OCI-LY1 (cell line): ENCODE measurements around the gene MDM1.

Source experiments
- H2AFZ ChIP-seq: fragments of 200-600 bp; sonication (generic), shearing (Covaris generic); 2 replicates; pipeline ENCODE4 v1.6.0; 2014; ENCODE audit warnings: antibody characterized with exemption, mild to moderate bottlenecking, low read length
- H3F3A ChIP-seq: fragments of 200-600 bp; sonication (generic), shearing (Covaris generic); 2 replicates; pipeline ENCODE4 v1.6.0; 2014; ENCODE audit warnings: mild to moderate bottlenecking, antibody characterized with exemption, low read length, moderate library complexity; ENCODE audit not compliant: insufficient read depth
- H3K27ac ChIP-seq: fragments of 200-600 bp; sonication (generic); 2 replicates; pipeline ENCODE4 v1.5.1; 2014; ENCODE audit warnings: low read length, mixed run types, mild to moderate bottlenecking, low read depth; ENCODE audit not compliant: poor library complexity, severe bottlenecking
- H3K27me3 ChIP-seq: fragments of 200-600 bp; sonication (generic); 2 replicates; pipeline ENCODE4 v1.6.0; 2014; ENCODE audit warnings: antibody characterized with exemption, mild to moderate bottlenecking, low read length, moderate library complexity; ENCODE audit not compliant: insufficient read depth
- H3K36me3 ChIP-seq: fragments of 200-600 bp; sonication (generic); 2 replicates; pipeline ENCODE4 v1.6.1; 2014; ENCODE audit warnings: mild to moderate bottlenecking, antibody characterized with exemption, low read length, moderate library complexity, mixed read lengths; ENCODE audit not compliant: insufficient read depth
- H3K4me1 ChIP-seq: fragments of 200-600 bp; sonication (generic); 2 replicates; pipeline ENCODE4 v1.5.1; 2014; ENCODE audit warnings: mild to moderate bottlenecking, low read length, moderate library complexity; ENCODE audit not compliant: insufficient read depth, severe bottlenecking
- H3K4me2 ChIP-seq: fragments of 200-600 bp; sonication (generic), shearing (Covaris generic); 2 replicates; pipeline ENCODE4 v1.6.1; 2014; ENCODE audit warnings: low read length
- H3K4me3 ChIP-seq: fragments of 200-600 bp; sonication (generic); 2 replicates; pipeline ENCODE4 v1.5.1; 2014; ENCODE audit warnings: low read length, low read depth, mild to moderate bottlenecking, mixed read lengths; ENCODE audit not compliant: poor library complexity, severe bottlenecking
- H3K79me2 ChIP-seq: fragments of 200-600 bp; shearing (Covaris generic); 2 replicates; pipeline ENCODE4 v1.6.1; 2016; ENCODE audit warnings: mixed run types, low read length, mixed read lengths; ENCODE audit not compliant: insufficient read depth
- H3K9ac ChIP-seq: fragments of 200-600 bp; sonication (generic), shearing (Covaris generic); 2 replicates; pipeline ENCODE4 v1.6.1; 2014; ENCODE audit warnings: mild to moderate bottlenecking, low read length, mixed read lengths
- H3K9me2 ChIP-seq: fragments of 200-600 bp; sonication (generic), shearing (Covaris generic); 2 replicates; pipeline ENCODE4 v1.6.1; 2014; ENCODE audit warnings: low read depth, mild to moderate bottlenecking, low read length, mixed read lengths
- H3K9me3 ChIP-seq: fragments of 200-600 bp; shearing (Covaris generic); 2 replicates; pipeline ENCODE4 v1.6.1; 2014; ENCODE audit warnings: low read length, mixed read lengths
- H4K20me1 ChIP-seq: fragments of 200-600 bp; sonication (generic), shearing (Covaris generic); 2 replicates; pipeline ENCODE4 v1.6.0; 2016; ENCODE audit warnings: mild to moderate bottlenecking, low read length; ENCODE audit not compliant: insufficient read depth
- CTCF ChIP-seq: fragments of 200-600 bp; sonication (generic), shearing (Covaris generic); IDR thresholded peaks from 2 replicates; pipeline ENCODE4 v1.5.1; 2017; ENCODE audit warnings: mild to moderate bottlenecking, antibody characterized with exemption, low read length, moderate library complexity, mixed read lengths
- EZH2 ChIP-seq: fragments of 200-600 bp; sonication (generic), shearing (Covaris generic); IDR thresholded peaks from 2 replicates; pipeline ENCODE4 v1.8.0; 2017; ENCODE audit warnings: borderline replicate concordance, mixed run types, mild to moderate bottlenecking, antibody characterized with exemption, low read length, moderate library complexity, mixed read lengths

Gene MDM1

GRCh38 chr12:68317047-68317667 is 15.0 kb downstream of the MDM1 start:
- H3K79me2 ChIP-seq = no peaks in the 10 kb centered on the region
- H2AFZ ChIP-seq = no peak overlapping the region
- no peaks in the 10 kb centered on the region for H3K27me3 ChIP-seq
- H3K9me2 ChIP-seq = no peaks in the 10 kb centered on the region
- no peak overlapping the region for H3K9ac ChIP-seq
- no peaks in the 10 kb centered on the region for H4K20me1 ChIP-seq
- H3F3A ChIP-seq = no peaks in the 10 kb centered on the region
- H3K4me1 ChIP-seq = no peaks in the 10 kb centered on the region
- H3K4me2 ChIP-seq = no peak overlapping the region
- H3K4me3 ChIP-seq = no peak overlapping the region
- no peaks in the 10 kb centered on the region for H3K9me3 ChIP-seq
- no peak overlapping the region for H3K27ac ChIP-seq
- H3K36me3 ChIP-seq = peaks cover 44% of the 10 kb centered on the region
- peak; percentile 57 for TF ChIP-seq CTCF
- no peak for TF ChIP-seq EZH2

GRCh38 chr12:68310370-68310769 is 21.8 kb downstream of the MDM1 start:
- no peak for TF ChIP-seq CTCF
- TF ChIP-seq EZH2 = no peak

GRCh38 chr12:68306564-68306963 is 25.6 kb downstream of the MDM1 start:
- Histone ChIP-seq H3K9ac (no peak overlapping the region), H3K4me2 (no peak overlapping the region), H4K20me1 (no peaks in the 10 kb centered on the region), H3K36me3 (peaks cover 89% of the 10 kb centered on the region), H3K9me3 (no peaks in the 10 kb centered on the region), H3K79me2 (no peaks in the 10 kb centered on the region), H3K27me3 (no peaks in the 10 kb centered on the region), H3K4me1 (no peaks in the 10 kb centered on the region), H3K9me2 (no peaks in the 10 kb centered on the region), H3K4me3 (no peak overlapping the region), H3K27ac (no peak overlapping the region), H2AFZ (no peak overlapping the region), H3F3A (no peaks in the 10 kb centered on the region)
- TF ChIP-seq EZH2 = no peak
- TF ChIP-seq CTCF = no peak

More at GRCh38 chr12:68310370-68310769, 21.8 kb downstream of the MDM1 start:
- Histone ChIP-seq H3K36me3 (peaks cover 87% of the 10 kb centered on the region), H2AFZ (no peak overlapping the region), H3K27me3 (no peaks in the 10 kb centered on the region), H3K79me2 (no peaks in the 10 kb centered on the region), H3K9me2 (no peaks in the 10 kb centered on the region), H3K4me2 (no peak overlapping the region), H3K4me1 (no peaks in the 10 kb centered on the region), H3K9ac (no peak overlapping the region), H3K9me3 (no peaks in the 10 kb centered on the region), H4K20me1 (no peaks in the 10 kb centered on the region), H3F3A (no peaks in the 10 kb centered on the region), H3K27ac (no peak overlapping the region), H3K4me3 (no peak overlapping the region)
